HG03457 (cell line): ENCODE data around the gene UAP1L1.

ENCODE experiments used
- ATAC-seq: cut with Tn5 transposase; IDR thresholded peaks from one replicate; pipeline ENCODE4 v1.9.1; 2021; ENCODE audit warnings: moderate number of reproducible peaks; ENCODE audit not compliant: unreplicated experiment

UAP1L1 gene

DNA sequence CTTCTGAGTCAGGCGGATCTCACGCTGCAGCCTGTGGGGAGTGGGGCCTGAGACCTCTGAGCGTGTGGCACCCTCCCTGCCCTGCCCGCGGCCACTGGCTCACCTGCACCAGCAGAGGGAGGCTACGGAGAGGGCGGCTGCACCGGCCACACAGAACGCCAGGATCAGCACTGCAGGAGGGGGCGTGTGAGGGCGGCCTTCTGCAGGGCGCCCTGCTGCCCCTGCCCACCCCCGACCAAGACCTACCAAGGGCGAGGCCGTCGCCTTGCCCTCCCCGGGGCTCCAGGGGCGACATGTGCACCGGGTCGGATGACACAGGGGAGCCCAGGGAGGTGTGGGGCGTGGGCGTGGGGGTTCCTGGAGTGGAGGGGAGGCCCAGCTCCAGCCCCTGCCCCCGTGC lies 36.7 kb upstream of the UAP1L1 start:
- ATAC-seq = no peak

DNA sequence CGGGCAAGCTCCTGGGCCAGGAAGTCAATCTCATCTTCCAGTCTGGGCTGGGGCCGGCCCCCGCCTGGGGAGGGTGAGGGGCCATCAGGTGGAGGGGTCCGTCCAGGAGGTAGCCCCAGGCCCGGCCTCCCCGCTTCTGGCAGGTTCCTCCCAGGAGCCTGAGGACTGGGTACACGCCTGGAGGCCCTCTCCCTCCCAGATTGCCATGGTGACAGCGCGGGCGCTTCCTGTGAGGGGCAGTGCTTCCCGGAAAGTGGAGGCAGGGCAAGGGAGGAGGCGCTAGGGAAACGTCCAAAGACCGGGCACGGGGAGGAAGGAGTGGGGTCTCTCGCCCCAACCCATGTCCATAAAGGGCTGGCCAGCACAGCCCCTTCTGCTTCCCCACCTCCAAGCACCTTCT lies 36.2 kb upstream of the UAP1L1 start:
- no peak for ATAC-seq

GRCh38 chr9:137042751-137043727 lies 34.3 kb upstream of the UAP1L1 start:
- ATAC-seq = no peak

GRCh38 chr9:137044037-137044436 lies 33.3 kb upstream of the UAP1L1 start:
- ATAC-seq = no peak

GRCh38 chr9:137044502-137045177 lies 32.7 kb upstream of the UAP1L1 start:
- ATAC-seq = no peak

DNA sequence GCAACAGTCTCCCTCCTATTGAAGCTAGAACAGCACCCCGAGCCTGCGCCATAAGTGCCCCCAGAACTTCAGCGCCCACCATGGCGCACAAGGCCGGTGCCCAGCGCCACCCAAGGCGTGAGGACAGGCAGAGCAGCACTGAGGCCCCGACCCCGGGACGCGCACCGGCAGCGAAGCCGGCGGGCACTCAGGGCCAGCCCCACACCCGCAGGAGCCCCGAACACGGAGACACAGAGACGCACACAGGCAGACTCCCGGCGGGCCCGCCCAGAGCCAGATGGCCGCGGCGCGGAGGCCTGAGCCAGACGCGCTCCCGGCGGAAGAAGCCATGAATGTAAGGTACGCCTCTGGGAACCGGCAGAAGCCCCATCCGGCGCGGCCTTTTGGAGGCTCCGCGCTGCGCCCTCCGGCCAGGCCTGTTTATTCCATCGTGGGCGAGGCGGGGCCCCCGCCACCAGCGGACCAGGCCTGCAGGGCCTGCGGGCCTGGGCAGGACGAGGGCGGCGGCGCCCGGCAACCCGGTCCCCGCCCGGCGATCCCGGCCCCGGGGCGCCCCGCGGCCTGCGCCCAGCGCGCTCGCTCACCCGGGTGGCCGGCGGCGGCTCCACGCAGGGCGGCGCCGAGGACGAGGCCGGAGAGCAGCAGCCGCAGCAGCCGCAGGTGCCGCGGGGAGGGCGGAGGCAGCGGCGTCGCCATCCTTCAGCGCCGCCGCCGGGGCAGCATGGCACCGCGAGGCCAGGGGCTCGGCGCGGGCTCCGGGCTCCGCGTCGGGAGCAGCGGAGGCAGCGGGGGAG lies 31.8 kb upstream of the UAP1L1 start:
- no peak for ATAC-seq

- no peak for ATAC-seq
Measured at GRCh38 chr9:137046088-137046787, 31.1 kb upstream of the UAP1L1 start, which contains the start of gene NPDC1. TSS of gene NPDC1 (minus strand) at chr9:137046177. CDS start at chr9:137045989, 188 bp downstream.

- ATAC-seq = no peak
Measured at GRCh38 chr9:137048655-137049543, 28.4 kb upstream of the UAP1L1 start.

- ATAC-seq = no peak
Measured at GRCh38 chr9:137049544-137050449, 27.5 kb upstream of the UAP1L1 start.

DNA sequence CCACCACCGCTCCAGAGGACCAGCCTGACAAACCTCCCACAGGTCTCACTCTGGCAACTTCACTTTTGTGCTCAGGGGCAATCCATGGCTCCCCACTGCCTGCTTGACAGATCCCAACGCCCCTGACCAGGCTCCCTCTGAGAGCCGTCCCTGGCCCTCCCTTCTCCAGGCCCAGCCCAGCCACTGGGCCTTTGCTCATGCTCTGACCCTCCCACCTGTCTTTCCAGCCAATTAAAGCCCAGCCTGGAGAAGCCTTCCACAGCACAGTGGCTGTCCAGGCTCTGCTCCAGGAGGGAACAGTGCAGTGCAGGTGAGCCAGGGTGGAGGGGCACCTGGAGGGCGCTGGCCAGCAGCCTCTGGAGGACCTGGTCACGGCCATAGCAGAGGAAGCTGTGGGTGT lies 26.7 kb upstream of the UAP1L1 start:
- no peak for ATAC-seq

DNA sequence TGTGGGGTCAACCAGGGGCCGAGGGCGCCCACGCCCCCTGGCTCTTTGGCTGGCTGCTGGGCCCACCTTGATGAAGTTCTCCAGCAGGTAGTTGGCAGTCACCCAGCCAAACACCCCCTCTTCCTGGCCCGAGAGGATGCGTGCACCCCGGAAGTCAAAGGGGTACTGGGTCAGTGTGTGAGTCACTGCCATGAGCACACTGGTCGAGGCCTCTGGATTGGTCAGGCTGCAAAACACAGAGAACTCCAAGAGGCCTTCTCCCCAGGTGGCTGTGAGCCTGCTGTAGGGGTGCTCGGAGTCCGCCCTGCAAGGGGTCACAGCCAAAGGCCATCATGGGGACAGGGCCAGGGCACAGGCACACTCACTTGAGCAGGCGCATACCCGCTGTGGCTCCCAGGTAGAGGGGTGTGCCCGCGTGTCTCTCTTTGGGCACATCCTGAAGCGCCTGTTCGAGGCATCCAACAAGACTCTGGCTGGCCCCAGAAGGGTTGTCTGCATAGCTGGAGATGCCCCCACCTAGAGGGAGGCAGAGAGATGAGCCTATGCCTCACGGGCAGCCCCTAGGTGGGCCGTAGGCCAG lies 26.1 kb upstream of the UAP1L1 start:
- ATAC-seq = no peak

DNA sequence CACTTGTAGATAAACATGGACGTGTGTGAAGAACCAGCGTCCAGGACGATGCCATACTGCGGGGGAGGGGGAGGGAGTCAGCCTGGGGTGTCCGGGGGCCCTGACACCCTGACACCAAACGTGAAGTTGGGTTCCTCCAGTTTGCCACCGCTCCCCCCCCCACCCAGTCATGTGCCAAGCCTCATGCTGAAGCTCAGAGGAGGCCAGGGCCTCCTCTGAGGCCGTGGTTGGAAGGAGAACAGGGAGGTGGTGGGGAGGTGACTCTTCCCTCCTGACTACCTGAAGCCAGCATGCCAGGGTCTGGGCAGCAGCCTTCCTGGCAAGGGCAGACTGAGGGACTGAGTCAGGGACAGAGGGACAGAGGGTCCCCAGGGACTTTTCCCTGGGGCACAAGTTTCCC lies 25.0 kb upstream of the UAP1L1 start:
- no peak for ATAC-seq

DNA sequence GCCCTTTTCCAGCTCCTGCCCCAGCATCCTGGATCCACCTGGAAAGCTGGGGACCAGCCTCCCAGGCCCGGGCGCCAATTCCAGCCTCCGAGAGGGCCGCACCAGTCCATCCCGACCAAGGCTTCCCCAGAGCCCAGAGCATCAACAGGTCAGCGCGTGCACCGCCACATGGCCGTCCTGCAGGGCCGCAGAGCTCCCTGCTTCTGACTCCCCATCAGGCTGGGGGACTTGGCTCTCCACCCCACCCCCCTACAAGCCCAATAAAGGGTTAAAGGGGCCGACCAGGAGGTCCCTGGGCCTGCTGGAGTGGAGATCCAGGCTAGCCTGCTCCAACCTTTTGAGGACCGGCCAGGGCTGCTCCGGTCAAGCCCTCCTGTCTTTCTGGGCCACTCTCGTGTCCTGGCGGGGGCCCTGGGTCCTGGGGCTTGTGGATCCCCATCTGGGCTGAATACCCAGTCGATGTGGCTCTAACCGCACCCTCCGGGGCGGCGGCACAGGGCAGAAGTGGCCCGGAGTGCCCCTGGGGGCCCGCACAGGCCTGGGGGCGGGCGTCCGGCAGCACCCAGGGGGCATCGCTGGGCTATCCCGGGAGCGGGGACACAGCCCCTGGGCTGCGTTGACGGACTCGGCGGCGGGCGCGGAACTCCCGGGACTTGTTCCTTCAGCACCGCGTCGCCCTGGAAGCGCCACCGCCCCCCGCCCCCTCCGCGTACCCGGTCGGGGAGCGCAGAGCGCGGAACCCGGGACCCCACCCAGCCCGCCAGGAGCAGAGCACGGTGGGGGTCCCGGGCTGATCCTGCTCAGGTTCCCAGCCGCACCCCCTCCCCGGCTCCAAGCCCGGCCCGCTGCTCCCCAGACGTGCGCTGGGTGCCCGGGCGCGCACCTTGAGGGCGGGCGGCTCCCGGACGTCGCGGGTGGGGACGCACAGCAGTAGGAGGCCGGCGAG lies 24.0 kb upstream of the UAP1L1 start:
- ATAC-seq = no peak

GRCh38 chr9:137053944-137054931 lies 23.1 kb upstream of the UAP1L1 start, which contains the start of gene ENTPD2:
TSS of gene ENTPD2 (minus strand) at chr9:137054061. CDS start at chr9:137053997, 64 bp downstream.
- ATAC-seq = no peak

- no peak for ATAC-seq
Measured at GRCh38 chr9:137054932-137055384, 22.4 kb upstream of the UAP1L1 start.
